DMS53 (cell line): ENCODE results near the gene TUBGCP6.

Experiments
- DNase-seq: peaks from one replicate; lab custom pipeline; 2025; lab: John Stamatoyannopoulos, UW

Gene TUBGCP6

DNA sequence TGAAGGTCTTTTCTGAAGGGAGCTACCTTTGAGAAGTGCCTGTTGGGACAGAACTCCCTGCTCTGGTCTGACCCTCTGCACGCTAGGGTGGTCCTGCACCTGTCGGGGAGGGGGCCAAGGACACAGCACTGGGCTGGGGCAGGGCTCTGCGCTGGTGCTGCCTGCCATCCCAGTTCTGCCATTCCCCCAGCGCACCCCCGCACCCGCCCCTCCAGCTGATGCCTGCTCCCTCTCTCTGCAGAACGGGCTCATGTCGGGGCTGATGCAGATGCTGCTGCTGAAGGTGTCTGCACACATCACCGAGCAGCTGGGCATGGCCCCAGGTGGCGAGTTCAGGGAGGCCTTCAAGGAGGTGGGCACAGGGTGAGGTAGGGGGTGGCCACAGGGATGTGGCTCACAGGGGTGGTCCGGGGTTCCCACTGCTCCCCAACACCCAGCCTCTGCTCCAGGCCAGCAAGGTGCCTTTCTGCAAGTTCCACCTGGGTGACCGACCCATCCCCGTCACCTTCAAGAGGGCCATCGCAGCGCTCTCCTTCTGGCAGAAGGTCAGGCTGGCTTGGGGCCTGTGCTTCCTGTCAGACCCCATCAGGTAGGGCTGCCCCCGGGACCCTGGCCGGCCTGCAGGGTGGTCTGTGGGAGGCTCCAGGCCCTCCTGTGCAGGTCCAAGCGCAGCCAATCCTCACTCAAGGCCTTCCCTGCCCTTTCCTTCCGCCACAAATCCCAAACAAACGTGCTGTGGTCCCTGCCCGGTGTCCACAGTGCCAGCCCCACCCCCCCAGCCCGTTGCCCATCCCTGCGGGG is 47.6 kb downstream of the TUBGCP6 start:
- no peak for DNase-seq

DNA sequence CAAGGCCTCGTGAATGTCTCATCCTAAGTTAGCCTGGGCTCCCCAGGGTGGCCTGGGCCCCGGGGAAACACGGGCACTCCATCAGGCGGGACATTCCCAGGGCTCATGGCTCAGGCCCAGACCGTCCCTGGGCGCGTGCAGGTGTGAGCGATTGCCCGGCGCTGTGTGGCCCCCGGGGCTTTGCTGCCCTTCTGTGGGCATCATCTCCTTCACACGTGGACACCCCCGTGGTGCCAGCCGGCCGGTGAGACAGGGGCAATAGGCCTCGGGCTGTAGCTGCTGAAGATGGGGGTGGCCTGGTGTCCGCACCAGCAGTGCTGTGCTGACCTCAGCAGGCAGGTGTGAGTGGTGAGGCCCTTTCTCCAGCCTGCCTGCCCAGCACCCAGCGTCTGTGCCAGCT is 48.6 kb downstream of the TUBGCP6 start:
- no peak for DNase-seq

DNA sequence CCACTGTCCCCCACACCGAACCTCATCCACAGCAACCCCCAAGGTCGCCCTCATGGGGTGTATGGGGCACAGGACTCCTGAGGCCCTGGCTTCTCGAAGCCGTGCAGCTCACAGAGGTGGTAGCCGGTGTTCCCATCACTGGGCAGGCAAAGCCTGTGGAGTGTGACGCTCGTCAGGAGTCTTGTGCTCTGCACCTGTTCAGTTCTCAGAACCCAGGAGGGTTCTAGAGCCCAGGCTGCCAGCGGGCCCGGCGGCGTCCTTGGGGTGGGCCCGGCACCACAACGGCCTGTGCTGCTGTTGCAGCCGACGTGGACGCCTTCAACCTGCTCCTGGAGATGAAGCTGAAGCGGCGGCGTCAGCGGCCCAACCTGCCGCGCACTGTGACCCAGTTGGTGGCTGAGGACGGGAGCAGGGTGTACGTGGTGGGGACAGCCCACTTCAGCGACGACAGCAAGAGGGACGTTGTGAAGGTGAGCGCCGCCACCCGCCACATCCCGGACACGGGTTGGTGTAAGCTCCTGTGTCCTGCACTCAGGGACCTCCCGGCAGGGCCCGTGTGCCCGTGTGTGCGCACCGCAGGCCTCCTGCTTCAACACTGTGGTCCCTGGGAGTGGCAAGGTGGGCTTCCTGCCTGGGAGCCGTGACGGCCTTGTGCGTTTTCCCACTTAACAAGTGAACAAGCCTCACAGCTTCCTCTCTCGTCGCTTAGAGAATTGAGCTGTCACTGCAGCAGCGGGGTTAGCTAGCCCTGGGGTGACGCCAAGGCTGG is 50.6 kb downstream of the TUBGCP6 start:
- no peak for DNase-seq

DNA sequence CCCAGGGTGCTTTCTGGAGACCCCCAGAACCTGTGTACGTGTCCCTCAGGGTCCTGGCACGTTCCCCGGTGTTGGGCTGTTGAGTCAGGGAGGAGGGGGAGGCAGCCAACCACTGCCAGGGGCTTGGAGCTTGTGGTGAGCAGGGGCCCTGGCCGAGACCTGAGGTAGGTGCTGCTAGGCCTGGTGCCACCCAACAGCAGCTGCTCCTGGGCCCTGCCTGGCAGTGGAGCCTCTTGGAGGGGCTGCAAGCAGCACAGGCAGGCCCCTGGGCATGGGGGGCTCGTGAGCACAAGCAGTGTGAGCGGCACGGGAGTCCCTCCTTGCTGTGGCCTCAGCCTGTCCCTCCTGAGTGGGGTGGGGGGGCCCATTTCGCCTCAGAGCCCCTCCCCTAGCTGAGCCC is 51.2 kb downstream of the TUBGCP6 start:
- no peak for DNase-seq

DNA sequence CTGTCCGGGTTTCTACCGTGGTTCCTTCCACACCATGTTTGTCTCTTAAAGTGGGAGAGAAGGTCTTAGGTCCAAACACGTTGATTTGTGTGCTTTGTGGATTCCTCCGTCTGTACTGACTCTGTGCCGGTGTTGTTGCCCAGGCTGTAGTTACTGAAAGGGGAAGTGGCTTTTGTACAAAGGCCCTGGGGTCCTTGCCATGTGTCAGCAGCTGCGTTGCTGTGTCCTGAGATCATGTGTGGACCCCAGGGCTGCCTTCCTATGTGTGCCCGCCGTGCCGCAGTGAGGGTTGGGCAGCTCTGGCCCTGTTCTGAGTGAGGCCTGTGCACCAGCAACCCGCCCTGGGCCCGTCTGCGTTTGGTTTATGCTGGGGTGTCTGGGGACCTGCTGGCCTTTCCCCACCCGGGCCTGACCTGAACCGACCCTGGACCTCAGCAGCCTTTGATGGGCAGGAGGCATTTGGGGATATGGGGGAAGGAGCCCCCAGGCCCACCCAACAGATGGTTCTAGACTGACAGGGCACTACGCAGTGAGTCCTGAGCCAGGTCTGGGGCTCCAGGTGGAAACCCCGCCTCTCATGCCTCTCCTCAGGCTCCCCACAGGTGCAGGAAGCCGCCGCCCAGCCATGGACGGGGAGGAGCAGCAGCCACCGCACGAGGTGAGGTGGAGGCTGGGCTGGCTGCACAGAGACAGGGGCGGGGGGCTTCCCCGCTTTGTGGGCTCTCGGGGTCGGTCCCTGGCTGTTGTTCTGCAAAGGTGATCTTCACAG is 52.2 kb downstream of the TUBGCP6 start:
- DNase-seq, result no peak

DNA sequence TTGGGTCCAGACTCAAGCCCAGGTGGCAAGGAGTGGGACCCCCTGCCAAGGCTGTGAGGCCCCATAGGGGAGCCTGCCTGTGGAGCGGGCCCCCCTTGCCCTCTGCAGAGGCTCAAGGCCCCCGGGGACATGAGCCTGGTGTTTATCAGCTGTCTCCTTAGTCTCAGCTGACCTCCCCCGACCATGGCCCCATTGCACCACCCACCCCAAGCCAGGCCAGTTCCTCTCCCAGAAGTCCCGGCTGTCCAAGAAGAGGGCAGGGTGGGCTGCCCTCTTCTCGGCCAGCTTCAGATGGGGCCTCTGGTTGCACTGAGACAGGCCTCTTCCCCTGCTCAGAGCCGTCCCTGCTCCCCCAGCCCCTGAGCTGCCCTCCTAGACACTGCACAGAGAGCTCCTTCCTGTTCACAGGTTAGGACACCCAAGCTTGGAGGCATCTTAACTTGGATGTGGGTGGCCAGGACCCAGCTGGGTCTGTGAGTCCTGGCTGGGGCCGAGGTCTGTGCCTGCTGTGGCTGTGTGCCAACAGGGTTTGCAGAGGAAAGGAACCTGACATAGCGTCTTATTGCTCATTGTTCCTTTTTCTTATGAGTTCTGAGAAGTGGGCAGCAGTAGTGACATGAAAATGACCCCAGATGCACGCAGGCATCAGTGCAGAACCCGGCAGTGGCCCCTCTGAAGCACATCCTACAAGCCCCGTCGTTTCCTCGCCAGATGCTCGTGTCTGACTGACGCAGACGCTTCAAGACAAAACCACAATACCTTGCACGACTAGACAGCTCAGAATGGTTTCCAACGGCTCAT is 53.7 kb downstream of the TUBGCP6 start:
- DNase-seq, result no peak

DNA sequence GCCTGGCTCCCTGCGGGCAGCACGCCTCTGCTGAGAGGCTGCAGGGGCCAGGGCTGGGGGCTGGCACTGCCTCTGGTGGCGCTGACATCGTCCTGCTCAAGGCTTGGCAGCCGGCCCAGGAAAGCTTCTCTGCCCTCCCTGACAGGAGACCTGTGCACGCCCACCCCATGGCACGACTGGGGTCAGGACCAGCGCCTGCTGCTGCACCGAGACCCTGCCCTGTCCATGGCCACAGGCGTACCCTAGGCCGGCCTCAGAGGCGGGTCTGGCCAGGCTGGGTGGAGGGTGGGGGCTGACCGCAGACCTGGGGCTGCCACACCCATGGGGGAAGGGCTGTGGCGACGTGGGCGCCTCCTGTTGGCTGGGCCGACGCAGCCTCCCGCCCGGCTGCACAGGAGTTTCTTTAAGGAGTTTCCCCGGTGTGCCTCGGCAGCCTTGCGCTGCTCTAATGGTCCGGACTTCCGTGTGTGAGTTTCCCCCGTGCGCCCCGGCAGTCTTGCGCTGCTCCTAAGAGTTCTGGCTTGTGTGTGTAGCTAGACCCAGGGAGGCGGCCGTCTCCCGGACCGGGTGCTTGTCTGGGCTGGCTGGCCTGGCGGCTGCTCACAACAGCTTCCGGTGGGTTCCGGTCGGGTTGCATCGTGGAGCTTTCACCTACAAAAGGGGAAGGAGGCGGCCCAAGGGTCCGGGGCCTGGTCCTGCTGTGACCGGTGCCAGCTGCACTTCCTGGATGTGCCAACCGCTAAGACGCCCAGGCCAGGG is 54.5 kb downstream of the TUBGCP6 start:
- DNase-seq, result no peak

DNA sequence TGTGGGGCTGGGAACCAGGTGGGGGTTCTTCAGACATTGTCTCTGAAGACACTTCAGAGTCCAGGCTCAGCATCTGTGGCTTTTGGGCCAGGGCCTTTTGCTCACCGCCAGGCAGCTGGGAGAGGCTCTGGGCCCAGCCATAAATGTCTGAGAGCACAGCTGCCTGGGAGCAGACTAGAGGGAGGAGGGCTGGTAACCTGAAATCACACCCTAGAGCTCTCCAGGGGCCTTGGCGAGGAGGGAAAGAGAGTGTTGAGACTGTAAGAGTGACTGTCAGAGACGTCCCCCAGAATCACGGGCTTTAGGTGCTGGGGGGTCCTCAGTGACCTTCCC is 55.0 kb downstream of the TUBGCP6 start:
- DNase-seq, result no peak

DNA sequence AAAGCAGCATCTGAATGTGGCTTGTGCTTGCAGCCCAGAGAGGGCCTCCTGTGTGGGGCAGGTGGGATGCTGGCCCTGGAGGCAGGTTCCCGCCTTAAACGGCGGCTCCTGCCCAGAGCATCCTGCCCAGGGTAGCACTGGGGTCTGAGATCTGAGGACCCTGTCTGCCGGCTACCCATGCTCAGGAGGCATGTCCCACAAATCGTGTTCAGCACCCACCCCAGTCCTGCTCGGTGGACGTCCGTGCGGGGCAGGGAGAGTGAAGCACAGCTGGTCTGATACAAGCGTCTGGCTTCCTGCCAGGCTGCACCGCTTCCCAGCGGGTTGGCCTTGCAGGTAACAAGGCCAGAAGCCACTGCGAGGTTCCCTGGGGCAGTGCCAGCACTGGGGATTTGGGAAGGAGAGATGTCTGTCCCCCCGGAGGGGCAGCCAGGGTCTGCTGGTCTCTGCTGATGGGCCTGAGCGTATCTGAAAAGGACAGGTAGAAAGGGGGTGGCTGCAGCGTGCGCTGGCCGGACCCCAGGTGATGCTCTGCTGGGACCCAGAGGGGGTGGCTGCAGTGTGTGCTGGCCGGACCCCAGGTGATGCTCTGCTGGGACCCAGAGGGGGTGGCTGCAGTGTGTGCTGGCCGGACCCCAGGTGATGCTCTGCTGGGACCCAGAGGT is 55.5 kb downstream of the TUBGCP6 start:
- no peak for DNase-seq

DNA sequence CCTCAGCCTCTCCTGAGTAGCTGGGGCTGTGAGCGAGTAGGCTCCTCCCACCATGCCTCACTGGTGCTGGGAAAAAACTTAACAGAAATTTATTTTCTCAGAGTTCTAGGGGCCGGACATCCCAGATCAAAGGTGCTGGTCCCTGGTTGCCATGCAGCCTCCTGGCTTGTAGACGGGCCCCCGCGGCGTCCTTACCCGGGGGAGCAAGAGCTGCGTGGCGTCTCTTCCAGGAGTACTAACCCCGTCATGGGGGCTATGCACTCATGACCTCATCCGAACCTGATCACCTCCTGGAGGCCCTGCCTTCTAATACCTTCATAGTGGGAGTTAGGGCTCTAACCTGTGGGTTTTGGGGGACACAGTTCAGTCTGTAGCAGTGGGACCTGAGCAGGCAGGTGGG is 56.5 kb downstream of the TUBGCP6 start:
- DNase-seq, result no peak

DNA sequence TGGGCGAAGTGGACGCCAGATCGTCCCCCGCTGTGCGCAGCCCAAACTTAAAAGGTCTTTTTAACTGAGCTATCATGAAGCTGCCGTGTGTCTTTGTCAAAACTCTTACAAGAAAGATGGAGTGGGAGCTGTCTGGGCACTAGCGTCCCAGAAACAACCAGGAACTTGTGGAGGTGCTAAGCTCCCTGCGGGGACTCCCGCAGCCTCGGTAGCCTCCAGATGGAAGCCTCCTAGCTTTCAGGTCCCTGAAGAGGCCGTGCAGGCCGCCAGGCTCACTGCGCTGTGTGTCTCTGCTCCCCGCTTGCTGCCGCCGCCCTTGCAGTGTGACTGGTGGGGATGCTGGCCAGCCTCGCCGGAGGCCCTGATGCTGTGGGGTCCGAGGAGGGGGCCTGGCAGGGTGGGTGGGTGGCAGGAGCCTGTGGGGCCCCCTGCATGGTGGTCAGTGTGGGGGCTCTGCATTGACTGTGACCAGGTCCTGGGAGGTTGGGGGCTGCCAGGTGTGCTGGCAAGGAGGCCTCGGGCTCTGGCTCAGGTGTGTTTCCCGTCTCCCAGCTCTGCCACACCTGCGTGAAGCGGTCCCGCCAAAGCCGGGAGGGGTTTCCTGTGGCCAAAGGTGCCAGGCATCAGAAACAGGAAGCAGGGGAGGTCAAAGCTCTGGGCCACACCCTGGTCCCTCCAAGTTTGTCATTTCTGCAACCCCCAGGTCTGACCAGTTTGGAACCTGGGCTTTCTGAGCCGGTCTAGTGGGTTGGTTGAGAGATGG is 57.9 kb downstream of the TUBGCP6 start:
- peak; percentile 20 for DNase-seq

DNA sequence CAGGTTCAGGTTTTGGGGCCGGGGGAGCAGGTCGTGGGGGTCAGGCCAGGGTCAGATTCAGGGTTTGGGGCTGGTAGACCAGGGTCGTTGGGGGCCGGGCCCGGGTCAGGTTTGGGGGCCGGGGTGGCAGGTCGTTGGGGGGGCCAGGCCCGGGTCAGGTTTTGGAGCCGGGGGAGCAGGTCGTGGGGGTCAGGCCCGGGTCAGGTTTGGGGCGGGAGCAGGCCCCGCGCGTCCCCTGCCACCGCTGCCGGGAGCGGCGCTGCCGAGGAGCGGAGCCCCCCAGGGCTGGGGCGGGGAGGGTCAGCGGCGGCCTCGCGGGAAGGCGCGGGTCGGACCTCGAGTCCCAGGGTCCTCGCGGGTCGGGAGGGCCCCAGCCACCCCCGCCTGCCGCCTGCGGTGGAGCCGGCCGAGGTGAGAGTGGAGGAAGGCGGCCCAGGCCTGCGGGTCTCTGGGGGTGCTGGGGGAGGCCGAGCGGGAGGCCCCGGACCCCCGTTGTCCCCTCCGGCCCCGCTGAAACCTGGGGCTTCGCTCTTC is 58.6 kb downstream of the TUBGCP6 start:
- no peak for DNase-seq

DNA sequence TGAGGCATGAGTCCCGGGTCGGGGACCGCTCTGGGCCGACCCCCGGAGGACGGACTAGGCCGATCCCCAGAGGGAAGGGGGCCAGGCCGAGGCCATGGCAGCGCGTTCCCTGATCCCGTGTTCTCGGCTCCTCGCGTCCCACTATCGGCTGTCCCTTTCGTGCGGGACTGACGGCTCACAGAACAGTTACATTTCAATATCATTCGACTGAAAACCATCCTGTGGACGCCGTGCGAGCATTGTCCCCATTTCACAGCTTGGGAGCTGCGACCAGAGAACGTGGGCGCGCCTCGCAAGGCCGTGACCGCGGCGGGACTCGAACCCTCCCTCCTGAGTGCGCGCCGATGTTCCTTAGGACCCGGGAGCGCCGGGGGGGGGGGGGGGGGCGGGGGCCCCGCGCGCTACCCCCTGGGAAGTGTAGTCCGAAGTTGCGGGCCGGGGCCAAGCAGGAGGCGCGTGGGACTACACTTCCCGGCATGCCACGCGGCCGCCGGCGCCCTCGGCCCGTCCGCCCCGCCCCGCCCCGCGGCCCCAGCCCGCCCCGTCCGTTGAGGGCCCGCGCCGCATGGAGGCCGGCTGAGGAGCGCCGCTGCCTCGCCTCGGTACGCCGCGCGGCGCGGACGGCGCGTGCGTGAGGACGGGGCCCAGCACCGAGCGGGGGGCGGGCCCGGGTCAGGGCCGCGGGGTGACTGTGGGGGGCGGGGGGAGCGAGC is 59.3 kb downstream of the TUBGCP6 start, which contains the start of gene TRABD:
TSS of gene TRABD (plus strand) at position 539 of the 713 bp plus-strand sequence. CDS start 7,148 bp downstream, outside the sequence.
- peak; percentile 94 for DNase-seq

DNA sequence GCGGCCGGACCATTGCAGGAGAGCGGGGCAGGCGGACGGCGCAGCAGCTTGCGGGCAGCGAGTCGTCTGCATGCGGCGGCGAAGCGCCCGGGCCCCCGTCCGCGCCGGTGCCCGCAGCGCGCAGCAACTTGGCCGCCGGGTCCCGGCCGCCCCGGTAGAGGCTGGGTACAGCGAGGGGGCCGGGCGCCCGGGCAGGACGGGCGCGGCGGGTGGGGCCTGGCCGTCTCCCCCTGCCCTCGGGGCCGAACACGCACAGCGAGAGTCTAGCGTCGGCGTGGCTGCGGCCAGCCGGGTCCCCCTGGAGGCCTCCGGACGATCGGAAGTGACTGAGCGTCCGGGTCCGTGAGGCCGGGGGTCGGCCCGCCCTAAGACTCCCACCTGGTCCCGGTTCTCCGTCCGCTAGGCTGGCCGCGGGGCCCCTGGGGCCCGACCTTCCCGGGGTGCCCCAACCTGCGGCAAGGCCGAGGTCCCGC is 59.9 kb downstream of the TUBGCP6 start:
- DNase-seq, result no peak

DNA sequence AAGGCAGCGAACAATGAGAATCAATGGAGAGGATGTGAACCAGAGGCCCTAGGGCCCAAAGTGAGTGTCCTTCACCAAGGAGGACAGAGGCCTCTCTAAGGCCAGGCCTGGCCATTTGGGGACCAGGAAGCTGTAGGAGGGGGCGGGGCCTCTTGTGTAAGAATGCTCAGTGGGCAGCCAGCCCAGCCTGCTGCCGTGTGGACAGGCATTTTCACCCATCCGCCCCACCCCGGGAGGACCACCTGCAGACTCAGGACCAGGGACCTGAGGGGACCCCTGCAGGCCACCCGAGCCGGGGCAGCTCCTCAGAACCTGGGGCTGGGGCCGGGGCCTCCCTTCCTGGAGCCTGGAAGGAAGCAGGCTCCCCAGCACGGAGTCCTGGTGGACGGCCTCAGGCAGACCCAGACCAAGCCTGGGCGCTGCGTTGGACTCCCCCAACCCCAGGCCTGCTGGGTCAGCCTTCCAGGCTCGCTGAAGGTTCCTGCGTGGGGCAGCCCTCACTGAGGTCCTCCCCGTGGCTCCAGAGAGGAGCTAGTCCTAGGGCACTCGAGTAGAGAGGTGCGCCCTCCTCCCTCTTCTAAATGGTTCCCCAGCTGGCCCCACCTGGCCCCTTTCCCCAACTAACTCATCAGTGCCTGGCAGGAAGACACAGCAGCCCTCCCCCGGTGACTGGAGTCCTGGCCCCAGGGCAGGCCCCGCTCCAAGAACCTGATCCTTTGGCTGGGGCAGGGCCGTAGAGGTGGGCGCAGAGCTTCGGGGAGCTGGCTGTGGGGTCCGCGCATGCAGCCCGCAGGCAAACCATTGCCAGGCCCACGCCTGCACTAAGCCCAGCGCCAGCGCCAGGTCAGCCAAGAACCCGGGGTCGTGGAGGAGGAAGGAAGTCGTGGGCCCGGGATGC is 60.6 kb downstream of the TUBGCP6 start:
- DNase-seq, result peak; percentile 22

DNA sequence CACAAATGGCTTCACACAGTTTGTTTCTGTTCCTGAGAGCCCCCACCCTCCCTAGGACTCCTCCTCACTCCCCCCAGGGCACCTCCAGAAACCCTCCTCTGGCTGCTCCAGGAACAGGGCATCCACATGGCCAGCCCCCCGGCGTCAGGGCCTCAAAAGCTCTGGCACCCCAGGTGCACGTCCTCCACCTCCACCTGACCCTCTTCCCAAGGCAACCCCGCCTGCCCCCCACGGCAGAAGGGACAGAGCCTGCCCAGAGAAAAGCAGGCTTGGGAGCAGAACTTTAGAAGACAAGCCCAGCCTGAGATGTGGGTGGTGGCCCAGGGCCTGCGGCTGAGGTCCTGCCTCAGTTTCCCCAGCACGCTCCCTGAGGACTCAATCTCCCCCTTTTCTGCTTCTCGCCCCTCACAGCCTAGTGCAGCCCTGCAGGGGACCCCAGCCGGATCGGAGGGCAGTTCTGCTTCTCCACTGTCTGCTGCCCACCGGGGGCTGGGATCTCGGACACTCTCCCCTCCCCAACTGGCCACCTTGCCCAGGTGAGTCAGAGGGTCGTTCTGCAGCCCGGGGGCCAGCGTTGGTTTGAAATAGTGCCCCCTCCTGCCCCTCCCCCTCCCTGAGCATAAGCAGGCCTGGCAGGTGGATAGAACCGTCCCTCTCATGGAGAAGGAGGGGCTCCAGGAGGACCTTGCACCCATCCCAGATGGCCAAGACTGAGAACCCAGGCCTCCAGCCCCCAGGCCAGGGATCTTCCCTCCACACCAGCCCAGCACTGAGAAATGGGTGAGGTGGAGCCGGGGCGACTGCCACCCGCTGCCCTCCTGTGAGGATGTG is 61.5 kb downstream of the TUBGCP6 start:
- DNase-seq, result no peak
